RWPE2 (cell line): Measurements from ENCODE around the gene LARP4B.

Experiments used
- ATAC-seq: fragments of 200-7000 bp; cut with Tn5 transposase; 3 replicates; pipeline ENCODE4 v1.9.1; 2021; ENCODE audit warnings: low read depth
- DNase-seq: peaks from one replicate; pipeline ENCODE4 v3.0.0-alpha.2; 2020; ENCODE audit warnings: low spot score
- H3K27ac ChIP-seq: fragments of 450-650 bp; 2 replicates; pipeline ENCODE4 v1.5.1; 2017; ENCODE audit warnings: mild to moderate bottlenecking; ENCODE audit not compliant: poor library complexity, severe bottlenecking
- H3K27me3 ChIP-seq: fragments of 250-450 bp; sonication (Bioruptor Pico); 2 replicates; pipeline ENCODE4 v1.5.1; 2021; ENCODE audit warnings: mild to moderate bottlenecking, moderate library complexity; ENCODE audit not compliant: insufficient read depth, poor library complexity, severe bottlenecking
- H3K36me3 ChIP-seq: fragments of 250-450 bp; sonication (Bioruptor Pico); 2 replicates; pipeline ENCODE4 v1.5.1; 2020; ENCODE audit warnings: low read depth, mild to moderate bottlenecking, moderate library complexity
- H3K4me1 ChIP-seq: fragments of 250-450 bp; sonication (Bioruptor Pico); 2 replicates; pipeline ENCODE4 v1.5.1; 2021; ENCODE audit warnings: mild to moderate bottlenecking, moderate library complexity; ENCODE audit not compliant: insufficient read depth, poor library complexity, severe bottlenecking
- H3K4me3 ChIP-seq: fragments of 250-450 bp; sonication (Bioruptor Pico); 2 replicates; pipeline ENCODE4 v1.5.1; 2021; ENCODE audit warnings: mild to moderate bottlenecking, moderate library complexity; ENCODE audit not compliant: severe bottlenecking
- H3K9me3 ChIP-seq: fragments of 250-450 bp; sonication (Bioruptor Pico); 2 replicates; pipeline ENCODE4 v1.5.1; 2021; ENCODE audit warnings: mild to moderate bottlenecking, moderate library complexity; ENCODE audit not compliant: severe bottlenecking
- CTCF ChIP-seq: fragments of 450-650 bp; IDR thresholded peaks from one replicate; pipeline ENCODE4 v1.5.1; 2017; ENCODE audit warnings: mild to moderate bottlenecking, moderate library complexity; ENCODE audit not compliant: poor library complexity, severe bottlenecking

The LARP4B gene

GRCh38 chr10:819326-819725 lies 112.2 kb downstream of the LARP4B start:
- Histone ChIP-seq H3K4me3 (no peak overlapping the region), H3K27ac (no peak overlapping the region), H3K36me3 (peaks cover 83% of the 10 kb centered on the region), H3K9me3 (no peaks in the 10 kb centered on the region), H3K4me1 (no peaks in the 10 kb centered on the region), H3K27me3 (no peaks in the 10 kb centered on the region)
- no peak for ATAC-seq
- no peak for DNase-seq
- TF ChIP-seq CTCF: no peak

GRCh38 chr10:818526-819220 lies 112.8 kb downstream of the LARP4B start:
- Histone ChIP-seq H3K36me3 (peaks cover 82% of the 10 kb centered on the region), H3K27ac (no peak overlapping the region), H3K9me3 (no peaks in the 10 kb centered on the region), H3K4me3 (no peak overlapping the region), H3K4me1 (no peaks in the 10 kb centered on the region), H3K27me3 (no peaks in the 10 kb centered on the region)
- ATAC-seq: no peak
- DNase-seq: no peak
- no peak for TF ChIP-seq CTCF

GRCh38 chr10:818010-818409 lies 113.5 kb downstream of the LARP4B start:
- DNase-seq (no peak), ATAC-seq (no peak)
- Histone ChIP-seq H3K9me3 (no peaks in the 10 kb centered on the region), H3K36me3 (peaks cover 81% of the 10 kb centered on the region), H3K4me1 (no peaks in the 10 kb centered on the region), H3K27ac (no peak overlapping the region), H3K27me3 (no peaks in the 10 kb centered on the region), H3K4me3 (no peak overlapping the region)
- TF ChIP-seq CTCF: no peak

GRCh38 chr10:817371-817770 lies 114.1 kb downstream of the LARP4B start:
- Histone ChIP-seq H3K27me3 (no peaks in the 10 kb centered on the region), H3K4me3 (no peak overlapping the region), H3K9me3 (no peaks in the 10 kb centered on the region), H3K4me1 (no peaks in the 10 kb centered on the region), H3K36me3 (peaks cover 85% of the 10 kb centered on the region), H3K27ac (no peak overlapping the region)
- no peak for TF ChIP-seq CTCF
- ATAC-seq: no peak
- DNase-seq: no peak

- Histone ChIP-seq H3K4me1 (no peaks in the 10 kb centered on the region), H3K36me3 (peaks cover 84% of the 10 kb centered on the region), H3K9me3 (no peaks in the 10 kb centered on the region), H3K27me3 (no peaks in the 10 kb centered on the region), H3K27ac (no peak overlapping the region), H3K4me3 (no peak overlapping the region)
- ATAC-seq (no peak), DNase-seq (no peak)
- TF ChIP-seq CTCF: no peak
Observed at GRCh38 chr10:816958-817357, 114.5 kb downstream of the LARP4B start.
